Right atrium auricular region (tissue), 2 donors: ENCODE data around the gene WDR11. TPM values are rescaled to one million over a fixed set of nuclear protein-coding genes. Genes with fewer than 3 reads are reported as not detected.

Source experiments
- DNase-seq: peaks from one replicate; pipeline ENCODE4 v3.0.0-alpha.2; 2019; ENCODE audit warnings: low spot score
- H3K27ac ChIP-seq, 2 donors: fragments of 200-600 bp; sonication (generic); 1 replicate in 1 of 2; 2 replicates in 1 of 2; pipeline ENCODE4 v1.5.1; 2016 to 2019
- H3K27me3 ChIP-seq, 2 donors: fragments of 200-600 bp; sonication (generic); one replicate each; pipeline versions ENCODE4 v1.5.1 to v1.6.0; 2017 to 2019
- H3K36me3 ChIP-seq: fragments of 200-600 bp; sonication (generic); one replicate; pipeline ENCODE4 v1.5.1; 2016
- H3K4me1 ChIP-seq, 2 donors: fragments of 200-600 bp; sonication (generic); one replicate each; pipeline versions ENCODE4 v1.5.1 to v1.6.0; 2017 to 2019
- H3K4me3 ChIP-seq, 2 donors: fragments of 200-600 bp; sonication (generic); 1 replicate in 1 of 2; 2 replicates in 1 of 2; pipeline ENCODE4 v1.5.1; 2017 to 2019; ENCODE audit warnings: mild to moderate bottlenecking in 1 of 2, moderate library complexity in 1 of 2
- H3K9me3 ChIP-seq, 2 donors: fragments of 200-600 bp; sonication (generic); one replicate each; pipeline ENCODE4 v1.5.1; 2019
- CTCF ChIP-seq, 2 donors: fragments of 200-600 bp; sonication (generic); IDR thresholded peaks; one replicate each; pipeline ENCODE4 v1.5.1; 2019; ENCODE audit warnings: antibody characterized with exemption in 2 of 2
- total RNA-seq, 2 donors: library from RNA; depleted of rRNA; stranded (reverse); fragments of >200 nt; gene quantifications; one replicate each; pipeline ENCODE4 v1.1.0, GENCODE V29; 2016

Gene WDR11, protein sequence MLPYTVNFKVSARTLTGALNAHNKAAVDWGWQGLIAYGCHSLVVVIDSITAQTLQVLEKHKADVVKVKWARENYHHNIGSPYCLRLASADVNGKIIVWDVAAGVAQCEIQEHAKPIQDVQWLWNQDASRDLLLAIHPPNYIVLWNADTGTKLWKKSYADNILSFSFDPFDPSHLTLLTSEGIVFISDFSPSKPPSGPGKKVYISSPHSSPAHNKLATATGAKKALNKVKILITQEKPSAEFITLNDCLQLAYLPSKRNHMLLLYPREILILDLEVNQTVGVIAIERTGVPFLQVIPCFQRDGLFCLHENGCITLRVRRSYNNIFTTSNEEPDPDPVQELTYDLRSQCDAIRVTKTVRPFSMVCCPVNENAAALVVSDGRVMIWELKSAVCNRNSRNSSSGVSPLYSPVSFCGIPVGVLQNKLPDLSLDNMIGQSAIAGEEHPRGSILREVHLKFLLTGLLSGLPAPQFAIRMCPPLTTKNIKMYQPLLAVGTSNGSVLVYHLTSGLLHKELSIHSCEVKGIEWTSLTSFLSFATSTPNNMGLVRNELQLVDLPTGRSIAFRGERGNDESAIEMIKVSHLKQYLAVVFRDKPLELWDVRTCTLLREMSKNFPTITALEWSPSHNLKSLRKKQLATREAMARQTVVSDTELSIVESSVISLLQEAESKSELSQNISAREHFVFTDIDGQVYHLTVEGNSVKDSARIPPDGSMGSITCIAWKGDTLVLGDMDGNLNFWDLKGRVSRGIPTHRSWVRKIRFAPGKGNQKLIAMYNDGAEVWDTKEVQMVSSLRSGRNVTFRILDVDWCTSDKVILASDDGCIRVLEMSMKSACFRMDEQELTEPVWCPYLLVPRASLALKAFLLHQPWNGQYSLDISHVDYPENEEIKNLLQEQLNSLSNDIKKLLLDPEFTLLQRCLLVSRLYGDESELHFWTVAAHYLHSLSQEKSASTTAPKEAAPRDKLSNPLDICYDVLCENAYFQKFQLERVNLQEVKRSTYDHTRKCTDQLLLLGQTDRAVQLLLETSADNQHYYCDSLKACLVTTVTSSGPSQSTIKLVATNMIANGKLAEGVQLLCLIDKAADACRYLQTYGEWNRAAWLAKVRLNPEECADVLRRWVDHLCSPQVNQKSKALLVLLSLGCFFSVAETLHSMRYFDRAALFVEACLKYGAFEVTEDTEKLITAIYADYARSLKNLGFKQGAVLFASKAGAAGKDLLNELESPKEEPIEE
- total RNA-seq: 10 to 100 TPM; 11.1 to 12.7 TPM

GRCh38 chr10:120850911-120851865 is at the start of gene WDR11:
TSS of gene WDR11 (plus strand) at chr10:120851362. CDS start at chr10:120851421, 59 bp downstream.
- Histone ChIP-seq H3K27ac (peak within 1 kb of the TSS; percentile 61 to 88), H3K4me1 (peaks cover 0 to 19% of the 10 kb centered on the region in 2 donors), H3K36me3 (peaks cover 11% of the 10 kb centered on the region), H3K9me3 (peaks cover 0 to 4% of the 10 kb centered on the region in 2 donors), H3K4me3 (peak within 1 kb of the TSS; percentile 66 to 90), H3K27me3 (no peaks in the 10 kb centered on the region)
- no peak for TF ChIP-seq CTCF (IDR thresholded peaks at IDR 0.05)
- peak; percentile 94 for DNase-seq

DNA sequence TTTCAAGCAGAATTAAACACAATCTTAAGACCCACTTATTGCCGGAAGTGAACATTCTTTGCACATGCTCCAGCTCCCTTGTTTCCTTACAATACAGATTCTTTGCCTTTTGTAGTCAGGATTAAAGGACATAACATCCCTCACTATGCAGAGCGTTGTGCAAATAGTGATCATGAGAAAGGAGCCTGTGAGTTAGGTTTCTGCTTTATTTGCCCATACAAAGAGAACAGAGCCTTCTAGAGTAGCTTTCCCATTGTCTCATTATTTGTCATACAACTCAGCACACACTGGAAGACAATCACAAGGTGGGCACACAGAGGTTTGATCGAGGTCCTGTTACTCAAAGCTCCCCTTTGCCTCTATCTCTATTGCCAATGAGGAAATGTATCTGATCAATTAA is 48.2 kb upstream of the WDR11 start:
- Histone ChIP-seq H3K27ac (no peak overlapping the region), H3K9me3 (no peaks in the 10 kb centered on the region), H3K4me3 (no peak overlapping the region), H3K36me3 (no peaks in the 10 kb centered on the region), H3K27me3 (no peaks in the 10 kb centered on the region), H3K4me1 (no peaks in the 10 kb centered on the region)
- TF ChIP-seq CTCF (IDR thresholded peaks at IDR 0.05): no peak
- DNase-seq: no peak

- DNase-seq: no peak
- Histone ChIP-seq H3K27ac (no peak overlapping the region), H3K27me3 (no peaks in the 10 kb centered on the region), H3K9me3 (no peaks in the 10 kb centered on the region), H3K4me1 (no peaks in the 10 kb centered on the region), H3K4me3 (no peak overlapping the region), H3K36me3 (no peaks in the 10 kb centered on the region)
- no peak for TF ChIP-seq CTCF (IDR thresholded peaks at IDR 0.05)
Measured at GRCh38 chr10:120803972-120804371, 47.2 kb upstream of the WDR11 start.

GRCh38 chr10:120805014-120805812 is 45.9 kb upstream of the WDR11 start:
- no peak for TF ChIP-seq CTCF (IDR thresholded peaks at IDR 0.05)
- Histone ChIP-seq H3K27ac (no peak overlapping the region), H3K36me3 (no peaks in the 10 kb centered on the region), H3K4me3 (no peak overlapping the region), H3K4me1 (no peaks in the 10 kb centered on the region), H3K9me3 (no peaks in the 10 kb centered on the region), H3K27me3 (no peaks in the 10 kb centered on the region)
- DNase-seq: no peak
